HEK293 (cell line): Measurements from ENCODE around the gene PSMB1.

ENCODE experiments used
- KLF16 ChIP-seq: fragments of 450-650 bp; formaldehyde crosslinking; IDR thresholded peaks from 2 replicates; pipeline ENCODE4 v1.5.1; 2017; ENCODE audit warnings: missing biosample characterization, missing genetic modification characterization
- RBAK ChIP-seq: fragments of 450-650 bp; formaldehyde crosslinking; IDR thresholded peaks from 2 replicates; pipeline ENCODE4 v1.5.1; 2016; ENCODE audit warnings: missing biosample characterization, missing genetic modification characterization
- ZBTB1 ChIP-seq: fragments of 450-650 bp; formaldehyde crosslinking; IDR thresholded peaks from 2 replicates; pipeline ENCODE4 v1.5.1; 2016; ENCODE audit warnings: missing biosample characterization, missing genetic modification characterization
- ZBTB17 ChIP-seq: fragments of 450-650 bp; formaldehyde crosslinking; IDR thresholded peaks from 2 replicates; pipeline ENCODE4 v1.5.1; 2016; ENCODE audit warnings: missing biosample characterization, missing genetic modification characterization
- ZFP69B ChIP-seq: fragments of 450-650 bp; formaldehyde crosslinking; IDR thresholded peaks from 2 replicates; pipeline ENCODE4 v1.5.1; 2016; ENCODE audit warnings: missing biosample characterization, missing genetic modification characterization
- ZNF24 ChIP-seq: fragments of 450-650 bp; formaldehyde crosslinking; IDR thresholded peaks from 2 replicates; pipeline ENCODE4 v1.5.1; 2016; ENCODE audit warnings: missing biosample characterization, missing genetic modification characterization
- ZNF521 ChIP-seq: fragments of 450-650 bp; formaldehyde crosslinking; IDR thresholded peaks from 2 replicates; pipeline ENCODE4 v1.5.1; 2017; ENCODE audit warnings: missing biosample characterization, mild to moderate bottlenecking, missing genetic modification characterization
- ZNF660 ChIP-seq: fragments of 450-650 bp; IDR thresholded peaks from 2 replicates; pipeline ENCODE4 v1.5.1; 2018; ENCODE audit warnings: missing biosample characterization, mild to moderate bottlenecking, missing genetic modification characterization
- ZNF76 ChIP-seq: fragments of 450-650 bp; formaldehyde crosslinking; IDR thresholded peaks from 2 replicates; pipeline ENCODE4; 2016; ENCODE audit warnings: low read depth, missing biosample characterization, missing genetic modification characterization, borderline replicate concordance
- ZNF837 ChIP-seq: fragments of 450-650 bp; formaldehyde crosslinking; IDR thresholded peaks from 2 replicates; pipeline ENCODE4 v1.5.1; 2016; ENCODE audit warnings: missing biosample characterization, missing genetic modification characterization
- ZSCAN23 ChIP-seq: fragments of 450-650 bp; formaldehyde crosslinking; IDR thresholded peaks from 2 replicates; pipeline ENCODE4 v1.5.1; 2016; ENCODE audit warnings: missing biosample characterization, missing genetic modification characterization
- TF ChIP-seq, protein P1 (sequence below): fragments of 450-650 bp; formaldehyde crosslinking; IDR thresholded peaks from 2 replicates; pipeline ENCODE4 v1.5.1; 2016; ENCODE audit warnings: missing biosample characterization, missing genetic modification characterization
- TF ChIP-seq, protein P2 (sequence below): fragments of 450-650 bp; formaldehyde crosslinking; conservative IDR thresholded peaks from 2 replicates; pipeline ENCODE4 v1.5.1; 2016; ENCODE audit warnings: low read depth, missing biosample characterization, missing genetic modification characterization

DNA sequence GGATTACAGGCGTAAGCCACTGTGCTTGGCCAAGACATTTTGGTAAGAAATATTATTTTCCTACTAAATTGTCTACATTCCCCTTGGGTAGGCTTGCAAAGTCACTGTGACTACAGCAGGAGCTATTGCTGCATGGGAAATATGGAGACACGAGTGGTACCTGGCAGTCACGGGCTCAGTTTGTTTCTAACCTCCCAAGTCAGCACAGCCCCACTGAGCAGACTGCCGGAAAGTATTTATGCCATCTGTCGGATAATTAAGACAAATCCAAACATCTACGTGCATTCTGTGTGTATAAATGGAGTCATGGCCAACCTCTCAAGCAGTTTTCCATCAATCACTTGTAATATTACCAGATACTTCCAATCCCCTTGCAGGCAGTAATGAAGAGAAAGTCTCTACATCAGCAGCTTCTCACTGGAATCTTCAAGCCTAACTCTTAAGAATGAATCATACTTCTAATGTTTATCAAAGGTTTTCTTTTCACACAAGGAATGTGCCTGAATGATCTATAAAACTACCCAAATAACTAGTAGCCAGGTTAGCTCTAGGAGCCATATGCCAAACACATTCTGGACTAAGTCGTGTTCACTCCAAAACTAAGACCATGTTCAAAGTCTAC is 20.1 kb downstream of the PSMB1 start:
- TF ChIP-seq ZNF660 (tag by site-specific recombination): no peak
- TF ChIP-seq ZNF24 (tag by site-specific recombination): no peak
- no peak for TF ChIP-seq ZNF837 (tag by site-specific recombination)
- TF ChIP-seq ZFP69B (tag by site-specific recombination): no peak
- TF ChIP-seq, protein P1, sequence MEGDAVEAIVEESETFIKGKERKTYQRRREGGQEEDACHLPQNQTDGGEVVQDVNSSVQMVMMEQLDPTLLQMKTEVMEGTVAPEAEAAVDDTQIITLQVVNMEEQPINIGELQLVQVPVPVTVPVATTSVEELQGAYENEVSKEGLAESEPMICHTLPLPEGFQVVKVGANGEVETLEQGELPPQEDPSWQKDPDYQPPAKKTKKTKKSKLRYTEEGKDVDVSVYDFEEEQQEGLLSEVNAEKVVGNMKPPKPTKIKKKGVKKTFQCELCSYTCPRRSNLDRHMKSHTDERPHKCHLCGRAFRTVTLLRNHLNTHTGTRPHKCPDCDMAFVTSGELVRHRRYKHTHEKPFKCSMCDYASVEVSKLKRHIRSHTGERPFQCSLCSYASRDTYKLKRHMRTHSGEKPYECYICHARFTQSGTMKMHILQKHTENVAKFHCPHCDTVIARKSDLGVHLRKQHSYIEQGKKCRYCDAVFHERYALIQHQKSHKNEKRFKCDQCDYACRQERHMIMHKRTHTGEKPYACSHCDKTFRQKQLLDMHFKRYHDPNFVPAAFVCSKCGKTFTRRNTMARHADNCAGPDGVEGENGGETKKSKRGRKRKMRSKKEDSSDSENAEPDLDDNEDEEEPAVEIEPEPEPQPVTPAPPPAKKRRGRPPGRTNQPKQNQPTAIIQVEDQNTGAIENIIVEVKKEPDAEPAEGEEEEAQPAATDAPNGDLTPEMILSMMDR (tag by site-specific recombination): no peak
- no peak for TF ChIP-seq ZNF521
- no peak for TF ChIP-seq ZBTB17
- no peak for TF ChIP-seq RBAK (tag by site-specific recombination)
- TF ChIP-seq ZSCAN23 (tag by site-specific recombination): no peak
- no peak for TF ChIP-seq KLF16
- no peak for TF ChIP-seq ZBTB1 (tag by site-specific recombination)
- no peak for TF ChIP-seq ZNF76 (tag by site-specific recombination)
- TF ChIP-seq, protein P2, sequence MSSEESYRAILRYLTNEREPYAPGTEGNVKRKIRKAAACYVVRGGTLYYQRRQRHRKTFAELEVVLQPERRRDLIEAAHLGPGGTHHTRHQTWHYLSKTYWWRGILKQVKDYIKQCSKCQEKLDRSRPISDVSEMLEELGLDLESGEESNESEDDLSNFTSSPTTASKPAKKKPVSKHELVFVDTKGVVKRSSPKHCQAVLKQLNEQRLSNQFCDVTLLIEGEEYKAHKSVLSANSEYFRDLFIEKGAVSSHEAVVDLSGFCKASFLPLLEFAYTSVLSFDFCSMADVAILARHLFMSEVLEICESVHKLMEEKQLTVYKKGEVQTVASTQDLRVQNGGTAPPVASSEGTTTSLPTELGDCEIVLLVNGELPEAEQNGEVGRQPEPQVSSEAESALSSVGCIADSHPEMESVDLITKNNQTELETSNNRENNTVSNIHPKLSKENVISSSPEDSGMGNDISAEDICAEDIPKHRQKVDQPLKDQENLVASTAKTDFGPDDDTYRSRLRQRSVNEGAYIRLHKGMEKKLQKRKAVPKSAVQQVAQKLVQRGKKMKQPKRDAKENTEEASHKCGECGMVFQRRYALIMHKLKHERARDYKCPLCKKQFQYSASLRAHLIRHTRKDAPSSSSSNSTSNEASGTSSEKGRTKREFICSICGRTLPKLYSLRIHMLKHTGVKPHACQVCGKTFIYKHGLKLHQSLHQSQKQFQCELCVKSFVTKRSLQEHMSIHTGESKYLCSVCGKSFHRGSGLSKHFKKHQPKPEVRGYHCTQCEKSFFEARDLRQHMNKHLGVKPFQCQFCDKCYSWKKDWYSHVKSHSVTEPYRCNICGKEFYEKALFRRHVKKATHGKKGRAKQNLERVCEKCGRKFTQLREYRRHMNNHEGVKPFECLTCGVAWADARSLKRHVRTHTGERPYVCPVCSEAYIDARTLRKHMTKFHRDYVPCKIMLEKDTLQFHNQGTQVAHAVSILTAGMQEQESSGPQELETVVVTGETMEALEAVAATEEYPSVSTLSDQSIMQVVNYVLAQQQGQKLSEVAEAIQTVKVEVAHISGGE (tag by site-specific recombination): no peak
